ENCODE data around the gene CYP26B1. TPM values are rescaled to one million over a fixed set of nuclear protein-coding genes. Genes with fewer than 3 reads are reported as not detected.
"Not testable (repeated sequence)": the region's sequence is repeated elsewhere in the genome, so short reads cannot be mapped to it uniquely, and the experiment has no call there.

The CYP26B1 gene
- total RNA-seq, 1 donor from 2014 or later, result 1.5 TPM

DNA sequence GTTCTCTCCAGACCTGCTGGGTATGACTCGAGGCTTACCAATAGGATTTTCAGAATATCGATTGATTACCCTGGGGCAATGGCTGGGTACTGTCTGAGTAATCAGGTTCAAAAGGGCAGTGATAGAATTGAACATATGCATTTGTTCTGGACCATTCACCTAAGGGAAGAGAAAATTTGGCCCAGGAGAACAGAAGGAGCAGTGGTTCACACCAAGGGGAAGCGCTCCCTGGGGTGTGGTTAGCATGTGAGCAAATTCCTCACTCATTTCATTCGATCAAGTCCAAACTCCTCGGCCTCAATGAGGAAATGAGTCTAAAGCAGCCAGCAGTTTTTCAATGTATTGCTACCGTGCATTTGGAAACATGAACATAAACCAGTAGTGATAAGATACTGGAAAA lies 55.6 kb downstream of the CYP26B1 start:
- H3K27ac ChIP-seq (replicated peaks), result no peak overlapping the region
- intact Hi-C loops (cut with micrococcal nuclease), result no loop called here
- H3K4me3 ChIP-seq, result no peak overlapping the region
- peaks cover 13% of the 10 kb centered on the region for H3K27me3 ChIP-seq (ENCODE audit: low read depth)
- H3K9me3 ChIP-seq (replicated peaks), result no peaks in the 10 kb centered on the region
- no peak for DNase-seq
- no peaks in the 10 kb centered on the region for H3K36me3 ChIP-seq
- TF ChIP-seq CTCF (IDR thresholded peaks at IDR 0.05; ENCODE audit: borderline replicate concordance), result no peak
- no peaks in the 10 kb centered on the region for H3K4me1 ChIP-seq

DNA sequence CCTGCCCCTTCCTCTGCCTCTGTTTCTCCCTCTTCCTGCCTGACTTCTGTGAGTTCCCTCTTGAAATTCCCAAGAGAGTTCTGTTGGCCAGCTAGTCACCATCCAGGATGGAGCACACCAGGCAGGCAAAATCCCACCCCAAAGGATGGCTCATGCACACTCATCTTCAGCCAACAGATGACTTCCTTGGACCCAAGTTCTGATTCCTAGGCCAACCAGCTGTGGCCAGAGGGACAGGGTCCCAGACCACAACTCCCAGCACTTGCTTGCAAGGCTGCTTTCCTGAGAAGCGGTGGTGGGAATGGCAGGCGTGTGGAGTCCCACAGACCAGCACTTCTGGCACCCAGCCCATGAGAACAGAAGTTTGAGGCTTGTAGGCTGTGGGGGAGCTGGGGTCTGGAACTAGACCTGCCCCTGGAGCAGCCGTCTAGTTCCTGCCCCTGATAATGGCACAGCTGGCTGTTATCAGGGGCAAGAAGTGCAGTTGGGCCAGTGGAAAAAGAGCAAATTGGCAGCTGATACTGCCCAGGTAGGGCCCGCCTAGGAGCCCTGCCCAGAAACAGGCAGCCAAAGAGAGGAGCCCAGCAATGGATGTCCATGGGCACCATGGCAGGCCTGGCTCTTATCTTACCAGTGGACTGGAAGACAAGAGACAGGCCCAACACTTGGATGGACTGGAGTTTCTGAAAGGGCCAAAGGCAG lies 56.7 kb downstream of the CYP26B1 start:
- DNase-seq, result no peak
- intact Hi-C loops (cut with micrococcal nuclease), result no loop called here
- H3K4me3 ChIP-seq, result no peak overlapping the region
- H3K36me3 ChIP-seq, result no peaks in the 10 kb centered on the region
- no peak overlapping the region for H3K27ac ChIP-seq (replicated peaks)
- no peaks in the 10 kb centered on the region for H3K4me1 ChIP-seq
- peaks cover 13% of the 10 kb centered on the region for H3K27me3 ChIP-seq (ENCODE audit: low read depth)
- no peak for TF ChIP-seq CTCF (IDR thresholded peaks at IDR 0.05; ENCODE audit: borderline replicate concordance)
- H3K9me3 ChIP-seq (replicated peaks), result no peaks in the 10 kb centered on the region

DNA sequence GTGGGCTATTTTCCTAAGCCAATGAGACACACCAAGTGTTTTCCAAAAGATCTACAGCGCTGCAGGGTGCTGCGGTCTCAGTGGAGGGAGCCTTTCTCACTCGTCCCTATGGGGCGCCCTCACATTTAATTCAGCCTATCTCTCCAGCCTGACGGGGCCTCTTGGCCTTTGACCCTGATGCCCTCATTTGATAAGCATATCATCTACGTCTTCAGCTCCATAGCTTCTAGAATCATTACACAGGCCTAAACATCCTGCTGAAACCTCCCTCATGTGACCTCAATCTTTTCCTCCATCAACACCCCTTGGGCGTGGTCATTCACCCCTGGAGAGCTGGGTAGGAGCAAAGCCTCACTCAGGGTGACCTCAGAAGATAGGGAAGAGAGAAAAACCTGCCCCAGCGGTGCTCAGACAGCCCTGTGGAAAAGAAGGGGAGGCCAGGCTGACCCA lies 57.4 kb downstream of the CYP26B1 start:
- Histone ChIP-seq H3K27ac (replicated peaks) (no peak overlapping the region), H3K9me3 (replicated peaks) (no peaks in the 10 kb centered on the region)
- no peak for DNase-seq

DNA sequence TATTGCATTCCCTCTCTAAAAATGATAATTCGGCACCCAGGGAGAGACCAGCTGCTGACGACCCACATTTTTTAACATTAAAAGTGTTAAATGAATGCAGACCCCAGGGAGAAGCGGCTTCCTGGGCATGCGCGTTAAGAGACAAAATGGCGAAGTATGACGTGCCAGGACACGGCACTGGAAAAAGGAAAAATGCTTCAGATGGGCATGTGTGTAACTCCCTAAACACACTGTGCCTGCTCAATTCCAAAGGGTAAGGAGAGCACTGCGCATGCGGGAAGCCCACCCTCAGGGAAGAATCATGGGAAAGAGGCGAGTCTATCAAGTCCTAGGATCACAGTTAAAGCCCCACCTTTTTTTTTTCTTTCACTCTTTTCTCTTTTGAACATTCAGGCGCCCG lies 58.1 kb downstream of the CYP26B1 start:
- DNase-seq, result no peak
- Histone ChIP-seq H3K4me3 (no peak overlapping the region), H3K36me3 (no peaks in the 10 kb centered on the region), H3K4me1 (no peaks in the 10 kb centered on the region), H3K27me3 (ENCODE audit: low read depth) (peaks cover 23% of the 10 kb centered on the region), H3K9me3 (replicated peaks) (no peaks in the 10 kb centered on the region), H3K27ac (replicated peaks) (no peak overlapping the region)
- intact Hi-C loops (cut with micrococcal nuclease), result no loop called here
- no peak for TF ChIP-seq CTCF (IDR thresholded peaks at IDR 0.05; ENCODE audit: borderline replicate concordance)

More for the DNA sequence above, 57.4 kb downstream of the CYP26B1 start:
- Histone ChIP-seq H3K36me3 (no peaks in the 10 kb centered on the region), H3K27me3 (ENCODE audit: low read depth) (peaks cover 19% of the 10 kb centered on the region), H3K4me1 (no peaks in the 10 kb centered on the region), H3K4me3 (no peak overlapping the region)
- no peak for TF ChIP-seq CTCF (IDR thresholded peaks at IDR 0.05; ENCODE audit: borderline replicate concordance)
- intact Hi-C loops (cut with micrococcal nuclease), result no loop called here

- Histone ChIP-seq H3K36me3 (no peaks in the 10 kb centered on the region), H3K27me3 (ENCODE audit: low read depth) (peaks cover 23% of the 10 kb centered on the region), H3K27ac (replicated peaks) (no peak overlapping the region), H3K4me3 (no peak overlapping the region), H3K4me1 (no peaks in the 10 kb centered on the region), H3K9me3 (replicated peaks) (no peaks in the 10 kb centered on the region)
- TF ChIP-seq CTCF (IDR thresholded peaks at IDR 0.05; ENCODE audit: borderline replicate concordance), result no peak
- no peak for DNase-seq
- intact Hi-C loops (cut with micrococcal nuclease), result no loop called here
Observed at GRCh38 chr2:72089028-72089427, 58.6 kb downstream of the CYP26B1 start.

GRCh38 chr2:72086871-72087633 lies 60.6 kb downstream of the CYP26B1 start:
- H3K9me3 ChIP-seq (replicated peaks); DNase-seq; H3K4me1 ChIP-seq; H3K36me3 ChIP-seq; intact Hi-C loops (cut with micrococcal nuclease); H3K4me3 ChIP-seq; H3K27ac ChIP-seq (replicated peaks): not testable (repeated sequence)
- peaks cover 30% of the 10 kb centered on the region for H3K27me3 ChIP-seq (ENCODE audit: low read depth)
